ENCODE data around the gene SLC38A11.

Gene SLC38A11

DNA sequence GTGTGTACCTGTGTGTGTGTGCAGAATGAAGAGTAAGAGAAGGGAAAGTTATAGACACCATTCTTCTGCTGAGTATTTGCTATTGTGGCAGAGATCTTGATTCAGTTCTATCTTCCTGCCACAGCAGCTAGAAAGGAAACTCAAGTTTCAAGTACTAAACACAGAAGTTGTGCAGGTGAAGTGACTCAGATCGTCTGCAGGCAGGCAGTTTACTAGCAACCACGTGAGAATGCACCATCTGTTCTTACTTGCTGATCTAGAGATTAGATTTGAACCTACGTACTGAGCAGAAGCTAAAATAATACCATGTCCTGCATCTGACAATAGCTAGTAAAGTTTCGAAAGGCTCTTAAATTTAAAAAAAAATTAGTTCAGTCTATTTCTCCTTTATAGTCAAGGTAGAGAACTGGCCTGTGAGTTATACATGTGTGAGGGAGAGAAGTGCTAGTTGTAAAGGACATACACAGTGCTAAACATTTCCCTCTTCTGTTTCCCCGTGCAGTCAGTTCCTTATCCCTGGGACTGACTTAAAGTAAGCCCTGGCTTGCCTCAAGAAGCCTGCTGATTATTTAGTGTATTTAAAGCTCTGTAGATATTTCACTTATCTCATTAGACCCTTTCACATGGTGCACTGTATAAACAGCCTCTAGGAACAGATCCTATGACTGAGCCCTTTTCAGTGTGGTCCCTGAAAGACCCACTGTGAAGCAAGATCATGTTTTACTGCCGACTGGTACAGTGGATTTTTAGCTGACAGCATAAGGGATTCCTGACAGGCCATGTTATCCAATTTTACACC lies 45.0 kb downstream of the SLC38A11 start:
- H3K4me1 ChIP-seq (ENCODE audit: low read depth, poor library complexity, severe bottlenecking): peaks cover 56% of the 10 kb centered on the region
- peak overlapping the region; percentile 76 for H3K4me2 ChIP-seq
- H2AFZ ChIP-seq (ENCODE audit: low read depth): peak overlapping the region; percentile 44
- no peaks in the 10 kb centered on the region for H3K27me3 ChIP-seq (ENCODE audit: insufficient read depth, low read depth)
- no peaks in the 10 kb centered on the region for H3K79me2 ChIP-seq (ENCODE audit: insufficient read depth, low read depth)
- no peaks in the 10 kb centered on the region for H3K36me3 ChIP-seq (ENCODE audit: insufficient read depth)
- no peaks in the 10 kb centered on the region for H4K20me1 ChIP-seq (ENCODE audit: insufficient read depth)
- no peak overlapping the region for H3K4me3 ChIP-seq (IDR thresholded peaks at IDR 0.05; ENCODE audit: insufficient read depth, low read depth, low read length)
- TF ChIP-seq, protein P1, sequence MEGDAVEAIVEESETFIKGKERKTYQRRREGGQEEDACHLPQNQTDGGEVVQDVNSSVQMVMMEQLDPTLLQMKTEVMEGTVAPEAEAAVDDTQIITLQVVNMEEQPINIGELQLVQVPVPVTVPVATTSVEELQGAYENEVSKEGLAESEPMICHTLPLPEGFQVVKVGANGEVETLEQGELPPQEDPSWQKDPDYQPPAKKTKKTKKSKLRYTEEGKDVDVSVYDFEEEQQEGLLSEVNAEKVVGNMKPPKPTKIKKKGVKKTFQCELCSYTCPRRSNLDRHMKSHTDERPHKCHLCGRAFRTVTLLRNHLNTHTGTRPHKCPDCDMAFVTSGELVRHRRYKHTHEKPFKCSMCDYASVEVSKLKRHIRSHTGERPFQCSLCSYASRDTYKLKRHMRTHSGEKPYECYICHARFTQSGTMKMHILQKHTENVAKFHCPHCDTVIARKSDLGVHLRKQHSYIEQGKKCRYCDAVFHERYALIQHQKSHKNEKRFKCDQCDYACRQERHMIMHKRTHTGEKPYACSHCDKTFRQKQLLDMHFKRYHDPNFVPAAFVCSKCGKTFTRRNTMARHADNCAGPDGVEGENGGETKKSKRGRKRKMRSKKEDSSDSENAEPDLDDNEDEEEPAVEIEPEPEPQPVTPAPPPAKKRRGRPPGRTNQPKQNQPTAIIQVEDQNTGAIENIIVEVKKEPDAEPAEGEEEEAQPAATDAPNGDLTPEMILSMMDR (conservative IDR thresholded peaks at IDR 0.05; ENCODE audit: low read depth, low read length): no peak
- H3K9ac ChIP-seq: peak overlapping the region; percentile 28; the same call in 1 of the 2 replicates
- peak overlapping the region; percentile 74 for H3K27ac ChIP-seq

DNA sequence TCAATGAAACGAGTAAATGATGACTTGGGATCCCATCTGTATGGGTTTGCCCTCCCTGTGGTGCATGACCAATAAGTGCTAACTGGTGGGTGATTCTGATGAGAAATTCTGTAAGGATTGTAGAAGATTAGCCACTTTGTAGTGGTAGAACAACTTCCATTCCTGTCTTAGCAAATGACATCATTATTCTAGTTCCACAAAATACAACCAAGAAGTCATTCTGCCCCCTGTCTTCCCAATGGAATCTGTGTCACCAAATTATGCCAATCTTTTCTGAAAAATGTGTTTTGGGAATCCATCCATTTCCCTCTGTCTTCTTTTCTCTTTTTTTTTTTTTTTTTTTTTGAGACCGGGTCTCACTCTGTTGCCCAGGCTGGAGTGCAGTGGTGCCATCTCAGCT lies 48.4 kb downstream of the SLC38A11 start:
- Histone ChIP-seq H3K4me2 (no peak overlapping the region), H3K36me3 (ENCODE audit: insufficient read depth) (no peaks in the 10 kb centered on the region), H3K27me3 (ENCODE audit: insufficient read depth, low read depth) (no peaks in the 10 kb centered on the region), H4K20me1 (ENCODE audit: insufficient read depth) (no peaks in the 10 kb centered on the region), H2AFZ (ENCODE audit: low read depth) (no peak overlapping the region), H3K4me1 (ENCODE audit: low read depth, poor library complexity, severe bottlenecking) (peaks cover 34% of the 10 kb centered on the region), H3K4me3 (IDR thresholded peaks at IDR 0.05; ENCODE audit: insufficient read depth, low read depth, low read length) (no peak overlapping the region), H3K79me2 (ENCODE audit: insufficient read depth, low read depth) (no peaks in the 10 kb centered on the region), H3K27ac (no peak overlapping the region), H3K9ac (no peak overlapping the region)
- TF ChIP-seq, protein P1 (conservative IDR thresholded peaks at IDR 0.05; ENCODE audit: low read depth, low read length): no peak

DNA sequence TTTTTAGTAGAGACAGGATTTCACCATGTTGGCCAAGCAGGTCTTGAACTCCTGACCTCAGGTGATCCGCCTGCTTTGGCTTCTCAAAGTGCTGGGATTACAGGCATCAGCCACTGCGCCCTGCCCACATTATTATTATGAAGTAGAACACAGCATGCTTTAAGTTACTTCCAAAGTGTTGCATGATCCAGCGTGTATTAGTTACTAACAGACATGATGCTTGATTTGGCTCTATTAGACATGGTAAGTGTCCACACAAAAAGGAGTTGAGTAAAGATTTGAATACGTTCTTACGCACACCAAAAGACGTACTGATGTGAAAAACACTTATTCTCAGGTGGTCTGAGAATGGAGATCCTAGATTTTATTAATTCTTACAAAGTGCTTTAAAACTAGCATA lies 50.0 kb downstream of the SLC38A11 start:
- Histone ChIP-seq H4K20me1 (ENCODE audit: insufficient read depth) (no peaks in the 10 kb centered on the region), H3K27ac (no peak overlapping the region), H2AFZ (ENCODE audit: low read depth) (no peak overlapping the region), H3K4me1 (ENCODE audit: low read depth, poor library complexity, severe bottlenecking) (peaks cover 22% of the 10 kb centered on the region), H3K4me3 (IDR thresholded peaks at IDR 0.05; ENCODE audit: insufficient read depth, low read depth, low read length) (no peak overlapping the region), H3K4me2 (no peak overlapping the region), H3K27me3 (ENCODE audit: insufficient read depth, low read depth) (no peaks in the 10 kb centered on the region), H3K36me3 (ENCODE audit: insufficient read depth) (no peaks in the 10 kb centered on the region), H3K9ac (no peak overlapping the region), H3K79me2 (ENCODE audit: insufficient read depth, low read depth) (no peaks in the 10 kb centered on the region)
- TF ChIP-seq, protein P1 (conservative IDR thresholded peaks at IDR 0.05; ENCODE audit: low read depth, low read length): no peak

DNA sequence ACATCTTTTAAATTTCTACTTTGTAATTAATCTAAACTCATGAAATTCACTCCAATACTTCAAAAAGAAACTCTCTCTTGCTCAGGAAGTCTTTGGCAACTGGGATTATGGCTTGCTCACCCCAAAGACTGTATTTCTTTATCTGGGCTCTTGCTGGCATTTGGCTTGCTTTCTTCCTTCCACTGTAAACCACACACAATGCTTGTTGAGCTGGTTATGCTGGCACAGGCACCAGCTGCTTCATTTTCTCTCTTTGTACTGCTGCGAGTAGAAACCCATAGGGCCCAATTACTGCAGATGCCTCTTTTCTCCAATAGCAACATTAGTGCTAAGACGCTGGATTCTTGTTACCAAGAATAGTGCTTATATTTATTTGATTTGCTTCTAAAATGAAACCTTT lies 51.4 kb downstream of the SLC38A11 start:
- H3K4me1 ChIP-seq (ENCODE audit: low read depth, poor library complexity, severe bottlenecking): peaks cover 8% of the 10 kb centered on the region
- TF ChIP-seq, protein P1 (conservative IDR thresholded peaks at IDR 0.05; ENCODE audit: low read depth, low read length): no peak
- no peak overlapping the region for H2AFZ ChIP-seq (ENCODE audit: low read depth)
- H3K79me2 ChIP-seq (ENCODE audit: insufficient read depth, low read depth): no peaks in the 10 kb centered on the region
- no peaks in the 10 kb centered on the region for H3K36me3 ChIP-seq (ENCODE audit: insufficient read depth)
- H4K20me1 ChIP-seq (ENCODE audit: insufficient read depth): no peaks in the 10 kb centered on the region
- no peak overlapping the region for H3K4me3 ChIP-seq (IDR thresholded peaks at IDR 0.05; ENCODE audit: insufficient read depth, low read depth, low read length)
- no peak overlapping the region for H3K4me2 ChIP-seq
- no peak overlapping the region for H3K27ac ChIP-seq
- no peak overlapping the region for H3K9ac ChIP-seq
- no peaks in the 10 kb centered on the region for H3K27me3 ChIP-seq (ENCODE audit: insufficient read depth, low read depth)
